ENCODE measurements around the gene AMBRA1.
"Not testable (repeated sequence)": the region's sequence is repeated elsewhere in the genome, so short reads cannot be mapped to it uniquely, and the experiment has no call there.

Gene AMBRA1

GRCh38 chr11:46374815-46375214, 219.0 kb downstream of the AMBRA1 start:
- no peak for FAIRE-seq
- no peak for TF ChIP-seq CTCF (IDR thresholded peaks at IDR 0.05; ENCODE audit: insufficient read depth, missing control alignments)
- no peak for DNase-seq (ENCODE audit: insufficient read length, low spot score)

- FAIRE-seq = no peak
- TF ChIP-seq CTCF (IDR thresholded peaks at IDR 0.05; ENCODE audit: insufficient read depth, missing control alignments) = no peak
These were observed 219.8 kb downstream of the AMBRA1 start for GRCh38 chr11:46373787-46374740.

GRCh38 chr11:46372501-46372900, 221.3 kb downstream of the AMBRA1 start:
- not testable (repeated sequence) for DNase-seq (ENCODE audit: insufficient read length, low spot score); FAIRE-seq

More at GRCh38 chr11:46373787-46374740, 219.8 kb downstream of the AMBRA1 start:
- no peak for DNase-seq (ENCODE audit: insufficient read length, low spot score)

GRCh38 chr11:46372086-46372485, 221.7 kb downstream of the AMBRA1 start:
- no peak for FAIRE-seq
- TF ChIP-seq CTCF (IDR thresholded peaks at IDR 0.05; ENCODE audit: insufficient read depth, missing control alignments) = no peak
- DNase-seq (ENCODE audit: insufficient read length, low spot score) = no peak

- FAIRE-seq; DNase-seq (ENCODE audit: insufficient read length, low spot score): not testable (repeated sequence)
These were observed 222.6 kb downstream of the AMBRA1 start for GRCh38 chr11:46371262-46371661.

- FAIRE-seq = no peak
- DNase-seq (ENCODE audit: insufficient read length, low spot score) = no peak
- no peak for TF ChIP-seq CTCF (IDR thresholded peaks at IDR 0.05; ENCODE audit: insufficient read depth, missing control alignments)
These were observed 223.6 kb downstream of the AMBRA1 start for GRCh38 chr11:46370253-46370652.

- no peak for FAIRE-seq
- DNase-seq (ENCODE audit: insufficient read length, low spot score) = no peak
- TF ChIP-seq CTCF (IDR thresholded peaks at IDR 0.05; ENCODE audit: insufficient read depth, missing control alignments) = peak; percentile 80
These were observed 224.2 kb downstream of the AMBRA1 start for GRCh38 chr11:46369458-46370152.

GRCh38 chr11:46367916-46368267, 225.9 kb downstream of the AMBRA1 start:
- TF ChIP-seq CTCF (IDR thresholded peaks at IDR 0.05; ENCODE audit: insufficient read depth, missing control alignments) = no peak
- FAIRE-seq (no peak), DNase-seq (ENCODE audit: insufficient read length, low spot score) (no peak)
